GM18499 (cell line): Measurements from ENCODE around the gene SLC30A4.
"Not testable (repeated sequence)": the region's sequence is repeated elsewhere in the genome, so short reads cannot be mapped to it uniquely, and the experiment has no call there.

Experiments used
- ATAC-seq: cut with Tn5 transposase; IDR thresholded peaks from one replicate; pipeline ENCODE4 v1.9.1; 2021; ENCODE audit warnings: moderate number of reproducible peaks; ENCODE audit not compliant: insufficient read depth, unreplicated experiment

SLC30A4 gene

DNA sequence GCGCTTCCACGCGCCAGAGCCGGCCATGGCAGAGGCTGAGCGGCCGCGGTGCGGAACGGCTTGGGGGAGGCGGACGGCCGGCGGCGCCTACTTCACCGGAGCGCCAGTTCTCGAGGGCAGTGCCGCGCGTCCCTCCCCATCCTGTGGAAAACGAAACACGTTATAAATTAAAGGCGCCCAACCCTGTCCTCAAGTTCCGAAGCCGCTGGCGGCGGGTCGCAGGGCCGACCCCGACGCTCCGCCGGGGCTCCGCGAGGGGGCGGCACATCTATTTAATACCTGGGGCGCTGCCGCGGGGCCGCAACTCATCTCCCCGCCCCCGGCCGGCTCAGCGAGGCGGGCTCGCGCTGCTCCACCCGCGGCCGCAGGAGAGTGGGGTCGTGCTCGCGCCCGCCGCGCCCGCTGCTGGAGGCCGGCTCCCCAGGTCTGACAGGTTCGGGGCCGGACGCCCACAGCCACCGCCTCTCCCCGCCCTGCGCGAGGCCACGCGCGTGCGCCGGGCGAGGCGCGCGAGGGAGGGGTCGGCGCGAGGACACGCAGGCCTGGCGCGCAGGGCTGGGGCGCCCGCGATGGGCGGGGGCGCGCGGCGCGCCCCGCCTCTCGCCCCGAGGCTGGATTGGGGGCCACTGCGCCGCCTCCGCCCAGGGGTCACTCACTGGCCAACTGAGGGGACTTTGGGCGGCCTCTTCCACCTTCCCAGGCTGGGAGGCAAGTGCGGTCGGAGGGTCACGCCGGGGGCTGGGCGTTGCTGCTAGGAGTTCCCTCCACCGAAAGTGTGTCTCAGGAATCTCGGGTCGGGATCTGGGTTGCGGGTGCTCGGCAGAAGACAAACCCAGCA, at the start of gene SLC30A4:
Gene SLC30A4 (minus strand): TSS at position 428 of the 838 bp plus-strand sequence. CDS start 401 bp downstream, at position 27.
- ATAC-seq = no peak

- ATAC-seq = no peak
These were observed 33.5 kb upstream of the SLC30A4 start for GRCh38 chr15:45555934-45556608.

DNA sequence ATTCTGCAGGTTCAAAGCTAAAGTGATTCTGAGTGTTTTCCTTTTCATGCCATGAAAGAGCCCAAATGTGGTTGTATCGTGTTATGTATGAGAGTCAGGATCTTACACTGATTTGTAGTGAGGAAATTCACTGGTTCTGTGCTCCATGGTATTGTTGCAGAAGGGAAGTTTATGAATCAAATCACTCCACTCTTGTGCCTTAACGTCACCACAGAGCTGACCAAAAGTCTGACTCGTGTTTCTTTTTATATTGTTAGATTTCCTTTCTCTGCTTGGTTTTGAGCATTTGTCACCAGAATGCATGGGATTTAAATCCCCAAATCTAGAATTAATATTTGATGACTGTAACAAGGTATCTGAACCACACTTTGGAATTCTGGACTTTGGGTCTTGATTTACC, 29.1 kb upstream of the SLC30A4 start:
- ATAC-seq = no peak

- ATAC-seq = no peak
These were observed 27.9 kb upstream of the SLC30A4 start for GRCh38 chr15:45550436-45550835.

DNA sequence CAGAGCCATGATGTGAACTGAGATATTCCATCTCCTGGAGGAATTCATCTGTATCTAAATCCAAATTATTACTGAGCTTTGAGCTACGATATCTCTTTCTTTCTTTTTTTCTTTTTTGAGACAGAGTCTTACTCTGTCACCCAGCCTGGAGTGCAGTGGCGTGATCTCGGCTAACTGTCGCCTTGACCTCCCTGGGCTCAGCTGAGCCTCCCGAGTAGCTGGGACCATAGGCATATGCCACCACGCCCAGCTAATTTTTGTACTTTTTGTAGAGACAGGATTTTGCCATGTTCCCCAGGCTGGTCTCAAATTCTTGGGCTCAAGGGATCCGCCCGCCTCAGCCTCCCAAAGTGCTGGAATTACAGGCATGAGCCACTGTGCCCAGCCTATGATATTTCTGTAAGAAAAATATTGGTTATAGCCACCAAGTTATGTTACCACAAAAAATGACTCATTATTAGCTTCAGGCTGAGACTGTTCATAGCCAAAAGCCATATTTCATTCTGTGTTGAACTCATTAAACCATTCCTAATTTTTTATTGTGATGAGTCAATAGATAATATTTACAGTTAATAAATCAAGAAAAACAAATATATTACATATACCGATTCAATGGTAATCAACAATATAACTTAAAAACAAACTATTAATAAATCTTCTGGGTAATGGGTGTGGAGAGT, 27.1 kb upstream of the SLC30A4 start:
- ATAC-seq = no peak

- ATAC-seq = no peak
These were observed 26.4 kb upstream of the SLC30A4 start for GRCh38 chr15:45548753-45549520.

DNA sequence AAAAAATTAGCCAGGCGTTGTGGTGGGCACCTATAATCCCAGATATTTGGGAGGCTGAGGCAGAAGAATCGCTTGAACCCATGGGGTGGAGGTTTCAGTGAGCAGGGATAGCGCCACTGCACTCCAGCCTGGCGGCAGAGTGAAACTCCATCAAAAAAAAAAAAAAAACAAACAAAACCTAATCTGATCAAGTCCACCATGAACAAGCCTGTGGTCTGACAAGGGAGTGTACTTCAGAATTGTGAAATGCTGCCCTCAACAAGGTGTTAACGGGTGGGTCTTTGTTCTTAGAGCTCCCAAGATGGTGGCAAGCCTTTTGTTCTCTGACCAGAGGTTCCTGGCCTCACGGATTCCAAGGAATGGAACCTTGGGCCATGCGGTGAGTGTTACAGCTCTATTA, 24.2 kb upstream of the SLC30A4 start:
- no peak for ATAC-seq

GRCh38 chr15:45544266-45545023, 21.9 kb upstream of the SLC30A4 start:
- ATAC-seq = no peak

GRCh38 chr15:45543051-45543450, 20.5 kb upstream of the SLC30A4 start:
- ATAC-seq = no peak

GRCh38 chr15:45540531-45540930, 18.0 kb upstream of the SLC30A4 start:
- no peak for ATAC-seq

DNA sequence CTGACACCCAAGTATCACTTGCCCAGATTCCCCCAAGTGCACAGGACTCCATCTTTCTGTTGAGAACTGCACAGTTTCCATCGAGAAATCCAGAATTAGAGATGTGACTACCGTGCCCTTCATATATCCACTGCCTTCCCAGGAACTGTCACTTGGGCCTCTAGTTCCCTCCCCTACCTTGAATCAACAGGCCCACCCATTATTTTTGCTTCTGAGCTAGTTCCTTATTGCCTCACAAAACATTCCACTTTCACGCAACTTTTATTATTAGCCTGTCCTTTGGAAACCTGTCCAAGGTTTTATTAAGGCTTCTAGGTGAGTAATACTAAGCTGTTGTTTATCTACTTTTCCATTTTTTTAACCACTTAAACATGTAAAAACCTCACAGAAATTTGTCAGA, 17.1 kb upstream of the SLC30A4 start:
- no peak for ATAC-seq

- ATAC-seq = no peak
These were observed 14.4 kb upstream of the SLC30A4 start for GRCh38 chr15:45536934-45537333.

DNA sequence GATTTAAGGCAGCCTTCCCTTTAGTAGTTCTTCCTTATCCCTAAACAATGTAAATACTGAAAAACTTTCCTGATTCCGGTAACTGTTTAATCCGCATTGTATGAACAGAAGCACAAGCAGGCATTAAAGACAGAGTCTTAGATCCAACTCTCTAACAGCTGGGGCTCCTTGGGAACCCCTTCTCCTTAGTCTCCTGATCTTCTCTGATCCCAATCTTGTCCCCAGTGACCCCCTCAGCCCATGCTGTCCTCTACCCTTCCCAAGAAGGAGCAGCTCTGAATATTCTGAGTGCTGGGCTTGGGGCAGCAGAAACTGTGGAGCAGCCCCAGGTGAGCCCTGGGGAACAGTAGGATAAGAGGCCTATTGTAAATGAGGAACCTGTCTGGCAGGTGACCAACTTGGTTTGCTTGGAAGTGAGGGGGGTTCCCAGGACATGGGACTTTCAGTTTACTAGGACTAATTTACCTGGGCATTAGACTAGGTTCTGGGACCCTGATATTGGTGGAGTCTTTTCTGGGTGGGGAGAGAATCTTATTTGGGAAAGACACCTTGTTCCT, 13.0 kb upstream of the SLC30A4 start:
- ATAC-seq = no peak

DNA sequence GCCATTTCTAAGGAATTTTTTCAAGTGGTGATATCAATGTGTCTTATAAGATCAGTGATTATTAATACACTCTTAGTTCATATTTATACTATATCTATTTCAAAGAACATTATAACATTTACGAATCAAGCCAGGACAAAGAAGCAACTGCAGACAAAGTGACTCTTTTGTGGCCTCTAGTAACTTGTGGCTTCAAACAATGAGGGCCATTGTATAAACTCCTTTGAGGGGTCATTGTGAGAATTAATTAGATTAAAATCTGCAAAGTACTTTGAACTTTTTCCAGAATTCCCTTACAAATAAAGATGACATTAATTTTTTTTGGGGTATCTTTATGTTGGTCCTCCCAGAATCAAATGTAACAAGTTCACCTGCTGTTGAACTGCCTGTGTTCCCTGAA, 12.3 kb upstream of the SLC30A4 start:
- no peak for ATAC-seq

- not testable (repeated sequence) for ATAC-seq
These were observed 10.3 kb upstream of the SLC30A4 start for GRCh38 chr15:45532892-45533291.

GRCh38 chr15:45529613-45530012, 7.1 kb upstream of the SLC30A4 start:
- no peak for ATAC-seq

- no peak for ATAC-seq
These were observed 4.5 kb upstream of the SLC30A4 start for GRCh38 chr15:45527086-45527485.

GRCh38 chr15:45523166-45523460, 558 bp upstream of the SLC30A4 start:
- no peak for ATAC-seq

DNA sequence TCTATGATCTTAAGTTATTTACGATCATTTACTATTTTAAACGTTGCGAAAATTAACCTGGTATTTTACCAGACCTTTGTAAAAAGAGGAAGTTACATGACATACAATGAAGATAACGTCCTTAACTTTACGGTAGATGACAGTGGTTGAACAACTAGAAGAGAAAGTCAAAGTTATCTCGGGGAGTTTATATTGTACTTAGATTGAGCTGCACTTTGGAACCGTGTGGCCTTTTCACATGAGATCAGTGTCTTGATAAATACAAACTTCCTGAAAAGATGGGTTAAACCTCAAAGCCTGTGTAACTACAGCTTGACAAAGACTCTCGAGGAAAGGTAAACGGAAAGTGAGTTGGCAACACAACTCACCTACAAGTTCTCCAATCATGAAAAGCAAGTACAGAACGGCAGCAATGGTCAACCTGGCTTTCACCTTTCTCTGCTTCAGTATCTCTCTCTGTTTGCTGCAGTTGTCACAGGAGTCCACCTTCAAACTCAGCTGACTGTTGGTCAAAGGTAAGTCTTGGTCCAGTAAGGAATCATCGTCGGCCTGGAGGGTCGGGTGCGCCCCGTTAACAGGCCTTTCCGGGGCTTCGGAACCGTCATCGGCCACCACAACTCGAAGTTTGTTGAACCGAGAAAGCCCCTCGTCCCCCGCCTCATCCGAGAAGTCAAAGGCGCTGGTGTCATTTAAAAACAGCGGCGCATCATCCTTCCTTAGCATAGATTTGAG, 793 bp downstream of the SLC30A4 start:
- ATAC-seq = no peak
